MV-4-11 (cell line): ENCODE data around the gene SOX8.

Experiments used
- DNase-seq: peaks from one replicate; lab custom pipeline; 2025; lab: John Stamatoyannopoulos, UW

Gene SOX8

DNA sequence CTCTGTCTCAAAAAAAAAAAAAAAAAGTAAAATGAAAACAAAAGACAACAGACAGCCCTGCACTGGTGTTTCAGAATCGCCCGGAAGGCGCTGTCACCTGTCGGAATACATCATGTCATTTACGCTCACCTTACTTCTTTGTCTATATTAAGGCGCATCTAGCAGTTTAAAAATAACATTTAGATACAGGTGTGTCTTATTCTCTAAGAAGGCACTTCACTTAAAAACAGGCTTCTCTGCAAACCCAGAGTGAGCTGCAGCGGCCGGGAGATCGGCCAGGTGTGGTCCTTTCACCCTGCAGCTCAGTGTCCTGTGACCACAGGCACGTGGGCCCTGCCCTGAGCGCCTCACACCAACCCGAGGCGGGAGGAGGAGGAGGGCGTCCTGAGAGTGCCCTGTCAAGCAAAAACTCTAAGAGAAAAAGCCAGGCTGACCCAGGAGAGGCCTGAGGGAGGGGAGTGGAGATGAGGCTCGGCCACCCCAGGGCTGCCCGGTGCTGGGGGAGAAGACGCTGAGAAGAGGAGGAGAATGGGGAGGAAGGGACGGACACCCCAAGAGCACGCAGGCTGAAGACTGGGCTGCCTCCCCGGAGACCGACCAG, 7.5 kb upstream of the SOX8 start:
- DNase-seq: no peak

DNA sequence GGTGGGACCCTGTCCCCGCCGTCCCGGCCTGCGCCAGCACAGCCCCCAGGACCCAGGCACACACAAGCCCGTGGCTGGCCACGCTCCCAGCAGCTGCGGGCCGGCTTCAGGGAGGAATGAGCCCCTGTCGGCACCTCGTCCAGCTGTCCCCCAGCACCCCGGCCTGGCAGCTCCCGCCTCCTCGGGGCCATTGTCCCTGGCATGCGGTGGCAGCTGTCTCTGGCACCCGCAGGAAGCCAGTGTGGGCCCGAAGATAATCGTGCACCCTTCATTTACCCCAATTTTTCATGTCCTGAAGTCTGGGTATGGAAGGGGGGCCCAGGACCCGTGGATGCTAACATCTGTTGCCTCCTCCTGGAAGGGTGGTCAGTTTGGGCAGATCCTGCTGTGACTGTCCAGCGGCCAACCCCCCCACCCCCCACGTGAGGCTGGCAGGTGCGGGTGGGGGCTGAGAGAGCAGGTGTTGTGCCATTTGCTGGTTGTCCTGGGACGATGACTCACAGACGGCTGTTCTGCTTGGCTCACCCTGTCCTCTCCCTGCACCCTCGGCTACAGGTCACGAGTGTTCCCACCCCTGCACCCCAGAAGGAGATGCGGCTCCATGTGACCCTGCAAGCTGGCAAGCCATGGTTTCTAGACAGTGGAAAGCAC, 6.8 kb upstream of the SOX8 start:
- DNase-seq: no peak

DNA sequence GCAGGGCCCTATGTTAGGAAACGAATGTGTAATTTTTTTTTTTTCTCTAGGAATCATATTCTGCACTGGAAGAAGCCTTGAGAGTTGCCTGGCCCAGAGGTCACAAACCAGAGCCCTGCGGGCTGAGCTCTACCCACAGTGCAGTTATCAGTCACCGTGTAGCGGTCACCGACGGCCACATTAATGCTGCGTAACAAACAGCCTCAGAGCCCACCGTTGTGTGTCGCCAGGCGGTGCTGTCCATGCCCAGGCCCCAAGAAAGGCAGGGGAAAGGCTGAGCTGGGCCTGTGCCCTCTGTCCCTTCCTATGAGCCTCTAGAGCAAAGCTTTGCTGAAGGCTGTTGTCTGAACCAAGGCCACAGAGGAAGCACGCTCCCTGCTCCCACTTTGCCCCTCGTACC, 6.3 kb upstream of the SOX8 start:
- no peak for DNase-seq

DNA sequence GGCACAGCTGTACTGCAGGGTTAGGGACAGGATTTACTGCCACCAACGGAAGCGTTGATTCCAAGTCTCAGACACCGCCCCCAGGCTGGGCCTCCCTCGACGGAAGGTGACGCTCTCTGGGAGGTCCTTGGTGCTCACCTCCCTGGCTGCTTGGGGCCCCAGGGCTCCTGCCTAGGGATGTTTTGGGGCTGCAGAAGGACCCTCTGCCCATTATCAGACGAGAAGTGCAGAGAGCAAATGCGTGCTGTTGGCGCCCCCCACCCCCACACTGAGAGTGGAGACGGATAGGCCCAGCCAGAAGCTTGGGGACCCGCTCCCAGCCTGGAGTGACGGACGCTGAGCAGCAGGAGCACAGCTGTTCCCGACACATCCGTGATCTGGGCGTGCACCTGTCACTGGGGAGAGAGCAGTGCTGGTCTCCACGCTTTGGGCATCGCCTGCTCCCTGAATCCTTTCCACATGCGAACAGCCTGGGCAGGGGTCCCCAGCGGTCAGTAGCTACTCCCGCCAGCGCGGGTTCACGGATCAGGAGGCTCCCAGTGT, 5.1 kb upstream of the SOX8 start:
- no peak for DNase-seq

DNA sequence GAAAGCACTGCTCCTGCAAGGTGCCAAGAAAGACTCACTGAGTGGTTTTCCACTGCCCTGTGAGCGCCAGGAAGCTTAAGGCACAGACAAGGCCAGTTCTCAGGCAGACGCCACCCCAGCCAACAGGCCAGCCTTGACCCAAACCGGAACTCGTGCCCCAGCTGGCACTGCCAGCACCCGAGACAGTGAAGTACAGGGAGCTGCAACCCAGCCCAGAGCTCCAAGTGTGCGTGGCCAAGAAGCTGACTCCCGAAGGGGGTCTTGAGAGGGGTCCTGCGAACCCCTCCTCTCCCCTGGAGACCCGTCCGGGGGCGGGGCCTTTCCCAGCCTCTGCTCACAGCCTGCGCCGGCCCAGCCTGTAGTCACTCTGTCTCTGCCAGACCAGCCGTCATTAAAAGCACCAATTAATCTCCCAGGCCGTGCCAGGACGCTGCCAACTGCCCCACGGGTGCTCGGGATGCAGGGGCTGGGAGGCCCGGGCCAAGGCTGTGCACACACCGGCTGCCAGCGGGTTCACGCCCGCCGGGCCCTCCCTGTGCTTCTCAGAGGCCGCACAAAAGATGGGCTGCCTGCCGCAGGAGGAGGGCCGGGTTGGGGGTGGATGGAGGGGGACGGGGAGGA, 4.4 kb upstream of the SOX8 start:
- DNase-seq: no peak

DNA sequence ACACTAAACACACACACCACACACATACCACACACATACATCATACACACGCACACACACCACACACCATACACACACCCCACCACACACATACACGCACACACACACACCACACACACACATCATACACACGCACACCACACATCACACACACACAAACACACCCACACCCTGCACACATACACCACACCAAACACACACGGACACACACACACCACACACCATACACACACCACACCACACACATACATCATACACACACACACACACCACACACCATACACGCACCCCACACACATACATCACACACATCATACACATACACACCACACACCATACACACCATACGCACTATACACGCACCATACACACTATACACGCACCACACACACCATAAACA, 3.7 kb upstream of the SOX8 start:
- no peak for DNase-seq

DNA sequence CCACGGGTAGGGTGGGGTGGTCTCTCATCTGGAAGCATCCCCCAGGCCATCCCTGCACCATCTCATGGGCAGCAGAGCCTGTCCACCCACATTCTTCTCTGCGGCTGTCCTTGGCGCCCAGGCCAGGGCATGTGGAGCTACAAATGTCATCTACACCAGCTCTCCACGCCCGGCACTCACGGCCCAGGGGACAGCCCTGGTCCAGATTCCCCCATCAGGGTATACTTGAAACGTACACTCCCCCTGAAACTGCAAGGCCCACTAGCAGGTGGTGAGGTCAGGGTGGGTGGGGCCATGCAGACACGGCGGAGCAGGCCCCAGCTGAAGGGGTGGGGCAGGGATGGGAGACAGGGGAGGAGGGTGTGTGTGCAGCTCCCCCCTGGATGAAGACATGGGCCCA, 3.2 kb upstream of the SOX8 start:
- no peak for DNase-seq

DNA sequence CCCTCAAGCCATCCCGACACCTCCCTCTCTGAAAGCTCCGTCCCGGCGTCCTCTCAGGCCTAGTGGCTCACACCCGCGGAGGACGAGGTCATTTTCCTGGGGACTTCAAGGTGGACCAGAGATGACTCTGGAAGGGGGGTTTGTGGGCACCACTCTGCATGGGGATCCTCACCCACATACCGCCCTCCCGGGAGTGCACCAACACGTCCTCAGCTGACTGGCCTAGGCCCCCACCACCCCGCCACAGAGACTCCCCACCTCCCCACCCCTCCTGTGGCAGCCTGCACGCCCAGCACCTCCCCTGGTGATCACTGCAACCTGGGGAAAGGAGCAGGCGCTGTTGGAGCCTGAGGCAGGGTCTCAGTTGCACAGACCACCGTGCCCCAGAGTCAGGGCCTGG, 2.4 kb upstream of the SOX8 start:
- DNase-seq: no peak

DNA sequence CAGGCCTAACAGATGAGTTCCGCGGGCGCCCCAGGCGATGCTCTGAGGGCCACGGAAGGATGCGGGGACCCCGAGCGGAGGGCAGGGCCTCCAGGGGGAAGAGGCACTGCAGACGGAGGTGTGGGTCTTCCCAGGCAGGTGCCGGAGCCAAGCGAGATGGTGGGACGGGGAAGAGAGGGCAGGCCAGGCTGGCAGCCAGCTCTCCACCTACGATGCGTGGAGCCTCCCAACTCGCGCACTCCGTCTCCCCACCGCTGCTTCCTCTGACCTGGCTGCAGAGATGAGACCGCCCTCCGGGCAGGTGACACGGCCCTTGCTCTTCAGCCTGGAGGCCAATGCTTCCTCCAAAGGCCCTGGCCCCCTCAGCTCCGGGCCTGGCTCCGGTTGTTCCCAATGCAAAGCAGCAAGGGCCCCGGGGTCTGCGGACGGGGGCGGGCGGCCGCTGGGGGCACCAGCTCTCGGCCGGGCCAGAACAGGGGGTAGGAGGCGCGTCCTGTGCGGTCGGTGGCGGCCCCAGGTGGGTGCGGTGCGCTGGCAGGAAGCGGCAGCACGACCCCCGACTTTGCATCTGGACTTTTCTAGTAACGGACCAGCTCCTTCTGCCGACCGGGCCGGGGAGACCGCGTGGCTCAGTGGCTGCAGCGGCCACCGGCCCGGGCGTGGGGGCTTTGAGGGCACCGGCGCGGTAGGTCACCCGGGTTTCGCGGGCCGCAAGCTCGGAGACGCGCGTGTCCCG, 1.5 kb upstream of the SOX8 start:
- no peak for DNase-seq

DNA sequence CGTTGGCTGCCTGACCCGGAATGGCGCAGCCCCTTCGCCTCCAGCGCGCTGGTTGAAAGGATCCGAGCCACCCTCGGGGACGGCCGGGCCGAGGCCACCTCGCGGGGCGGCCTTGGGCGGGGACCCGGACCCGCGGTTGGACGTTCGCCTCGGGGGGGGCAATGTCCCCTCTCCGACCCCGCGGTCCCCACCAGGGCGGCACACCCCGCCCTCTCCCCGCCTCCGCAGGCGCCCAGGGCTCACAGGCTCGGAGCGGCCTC, 1.0 kb upstream of the SOX8 start:
- DNase-seq: no peak

DNA sequence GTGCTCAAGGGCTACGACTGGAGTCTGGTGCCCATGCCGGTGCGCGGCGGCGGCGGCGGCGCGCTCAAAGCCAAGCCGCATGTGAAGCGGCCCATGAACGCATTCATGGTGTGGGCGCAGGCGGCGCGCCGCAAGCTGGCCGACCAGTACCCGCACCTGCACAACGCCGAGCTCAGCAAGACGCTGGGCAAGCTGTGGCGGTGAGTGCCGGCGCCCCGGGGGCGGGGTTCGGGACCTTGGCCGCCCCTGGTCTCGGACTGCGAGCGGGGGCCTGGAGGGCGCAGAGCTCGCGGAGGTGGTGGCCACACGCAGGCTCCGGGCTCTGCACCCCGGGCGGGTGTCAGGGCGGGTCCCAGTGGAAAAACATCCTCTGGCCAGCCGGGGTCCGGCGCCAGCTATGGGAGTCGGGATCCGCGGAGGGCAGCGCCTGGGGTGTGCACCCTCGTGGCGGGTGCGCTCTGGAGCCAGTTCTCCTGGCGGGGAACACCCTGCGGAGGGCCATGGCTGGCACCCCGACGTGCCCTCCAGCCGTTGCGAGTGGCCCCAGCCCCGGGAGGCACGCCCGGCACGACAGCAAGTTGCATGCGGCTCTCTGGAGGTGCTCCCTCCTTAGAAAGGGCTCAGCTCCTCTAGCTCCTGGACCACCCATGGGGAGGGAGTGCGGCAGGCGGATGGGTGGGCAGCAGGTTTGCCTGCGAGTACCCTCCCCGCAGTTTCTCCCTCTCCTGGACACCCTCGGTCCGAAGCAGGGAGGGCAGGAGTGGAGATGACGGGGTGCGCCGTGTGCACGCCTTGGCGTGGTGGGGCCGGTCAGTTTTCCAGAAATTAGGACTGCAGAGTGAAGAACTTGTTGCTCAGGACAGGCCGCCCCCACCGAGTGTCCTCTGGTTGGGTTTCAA, 824 bp downstream of the SOX8 start:
- DNase-seq: no peak

DNA sequence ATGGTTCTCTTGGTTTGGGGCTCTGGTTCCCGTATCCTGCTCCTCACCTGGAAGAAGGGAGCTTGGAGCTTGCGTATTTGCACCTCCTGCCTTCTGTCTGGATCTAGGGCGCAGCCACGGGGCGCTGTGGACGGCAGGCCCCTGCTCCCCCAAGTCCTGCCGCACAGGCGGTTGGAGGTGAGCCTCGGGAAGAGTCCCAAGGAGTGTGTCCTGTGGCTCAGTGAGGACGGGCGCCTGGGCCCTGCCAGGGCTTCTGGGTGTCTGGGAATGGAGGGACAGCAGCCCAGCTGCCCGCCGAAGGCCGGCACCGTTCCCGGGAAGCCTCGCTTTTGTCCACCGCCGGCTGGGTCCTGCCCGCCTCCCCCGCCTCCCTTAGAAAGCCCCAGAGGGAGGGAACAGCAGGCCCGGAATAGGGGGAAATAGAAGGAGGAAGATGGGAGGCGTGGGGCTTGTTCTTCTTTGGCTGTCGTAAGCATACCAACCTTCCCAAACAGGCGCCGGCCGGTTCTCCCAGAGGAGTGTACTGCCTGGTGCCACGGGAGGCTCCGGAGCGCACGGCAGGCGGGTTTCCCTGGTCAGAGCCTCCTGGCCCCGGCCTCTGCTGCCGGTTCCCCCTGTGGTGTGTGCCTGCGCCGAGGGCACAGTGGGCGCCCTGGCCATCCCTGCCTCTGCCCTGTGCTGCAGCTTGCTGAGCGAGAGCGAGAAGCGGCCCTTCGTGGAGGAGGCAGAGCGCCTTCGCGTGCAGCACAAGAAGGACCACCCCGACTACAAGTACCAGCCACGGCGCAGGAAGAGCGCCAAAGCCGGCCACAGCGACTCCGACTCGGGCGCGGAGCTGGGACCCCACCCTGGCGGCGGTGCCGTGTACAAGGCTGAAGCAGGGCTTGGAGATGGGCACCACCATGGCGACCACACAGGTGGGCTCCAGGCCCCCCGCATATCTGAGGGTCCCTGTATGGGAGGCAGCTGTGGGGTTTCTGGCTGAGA, 1.8 kb downstream of the SOX8 start:
- no peak for DNase-seq

DNA sequence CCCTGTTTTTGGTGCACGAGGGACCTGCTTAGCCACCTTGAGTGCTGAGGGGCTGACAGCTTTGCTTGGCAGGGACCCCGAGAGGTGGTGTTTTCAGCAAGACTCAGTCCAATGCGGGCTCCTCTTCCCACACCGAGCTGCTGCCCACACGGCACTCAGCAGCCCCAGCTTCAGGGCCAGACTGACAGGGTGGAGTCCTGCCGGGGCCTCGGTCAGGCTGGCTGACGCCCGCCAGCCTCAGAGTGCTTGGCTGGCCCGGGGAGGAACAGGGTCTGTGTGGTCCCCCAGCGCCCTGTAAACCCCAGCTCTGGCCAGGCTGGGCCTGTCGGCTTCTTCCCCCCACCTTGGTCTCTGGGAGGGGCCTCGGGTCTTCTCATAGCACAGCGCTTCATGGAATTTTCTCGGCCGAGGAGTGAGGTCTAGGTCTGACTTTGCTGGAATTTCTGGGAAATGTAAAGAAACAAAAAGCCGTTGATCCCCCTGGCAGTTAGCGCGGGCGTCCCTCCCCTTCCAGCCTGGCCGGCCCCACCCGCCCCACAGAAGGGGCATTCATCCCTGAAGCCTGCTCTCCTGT, 2.6 kb downstream of the SOX8 start:
- no peak for DNase-seq

DNA sequence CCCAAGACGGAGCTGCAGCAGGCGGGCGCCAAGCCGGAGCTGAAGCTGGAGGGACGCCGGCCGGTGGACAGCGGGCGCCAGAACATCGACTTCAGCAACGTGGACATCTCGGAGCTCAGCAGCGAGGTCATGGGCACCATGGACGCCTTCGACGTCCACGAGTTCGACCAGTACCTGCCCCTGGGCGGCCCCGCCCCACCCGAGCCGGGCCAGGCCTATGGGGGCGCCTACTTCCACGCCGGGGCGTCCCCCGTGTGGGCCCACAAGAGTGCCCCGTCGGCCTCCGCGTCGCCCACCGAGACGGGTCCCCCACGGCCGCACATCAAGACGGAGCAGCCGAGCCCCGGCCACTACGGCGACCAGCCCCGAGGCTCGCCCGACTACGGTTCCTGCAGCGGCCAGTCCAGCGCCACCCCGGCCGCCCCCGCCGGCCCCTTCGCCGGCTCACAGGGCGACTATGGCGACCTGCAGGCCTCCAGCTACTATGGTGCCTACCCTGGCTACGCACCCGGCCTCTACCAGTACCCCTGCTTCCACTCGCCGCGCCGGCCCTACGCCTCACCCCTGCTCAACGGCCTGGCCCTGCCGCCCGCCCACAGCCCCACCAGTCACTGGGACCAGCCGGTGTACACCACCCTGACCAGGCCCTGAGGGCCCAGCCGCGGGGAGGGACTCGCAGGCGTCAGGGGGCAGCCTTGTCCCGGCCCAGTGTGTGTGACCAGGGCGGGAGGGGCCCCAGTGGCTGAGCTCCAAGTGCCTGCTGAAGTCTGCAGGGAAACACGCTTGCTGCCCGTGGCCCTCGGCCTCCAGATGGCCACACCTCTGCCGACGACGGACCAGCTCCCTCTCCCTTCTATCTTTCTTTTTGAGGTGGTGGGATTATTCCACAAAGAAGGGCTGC, 3.4 kb downstream of the SOX8 start:
- no peak for DNase-seq

DNA sequence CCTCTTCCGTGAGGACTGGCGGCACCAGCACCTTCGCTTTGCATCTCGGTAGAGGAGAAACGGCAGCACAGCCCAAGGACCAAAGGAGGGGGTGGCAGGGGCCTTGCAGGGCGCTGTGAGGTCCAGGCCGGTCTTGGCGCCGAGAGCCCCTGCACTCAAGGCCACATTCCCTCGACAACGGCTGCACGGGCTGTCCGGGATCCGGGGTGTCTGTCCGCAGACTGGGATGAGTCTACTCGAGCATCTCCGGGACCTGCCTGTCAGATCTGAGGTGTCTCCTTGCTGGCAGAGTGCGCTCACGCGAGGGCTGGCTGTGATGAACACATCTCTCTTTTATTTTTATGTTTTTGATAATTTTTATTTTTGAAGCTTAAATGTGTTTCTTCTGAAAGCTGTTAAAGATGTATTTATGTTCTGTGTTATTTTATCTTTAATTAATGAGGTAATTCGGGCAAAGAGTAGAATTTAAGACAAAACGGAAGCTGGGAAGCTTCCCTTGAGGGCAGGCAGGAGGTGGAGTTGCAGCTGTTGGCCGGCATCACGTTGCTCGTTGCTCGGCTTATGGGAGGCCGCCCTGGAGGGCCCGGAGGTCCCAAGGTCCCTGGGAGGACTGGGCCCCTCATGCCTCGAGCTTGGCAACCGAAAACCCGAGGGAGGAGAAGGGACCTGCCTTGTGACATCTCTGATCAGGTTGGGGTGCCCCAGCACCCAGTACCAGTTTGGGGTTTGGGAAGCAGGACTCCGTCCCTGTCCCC, 4.3 kb downstream of the SOX8 start:
- no peak for DNase-seq

DNA sequence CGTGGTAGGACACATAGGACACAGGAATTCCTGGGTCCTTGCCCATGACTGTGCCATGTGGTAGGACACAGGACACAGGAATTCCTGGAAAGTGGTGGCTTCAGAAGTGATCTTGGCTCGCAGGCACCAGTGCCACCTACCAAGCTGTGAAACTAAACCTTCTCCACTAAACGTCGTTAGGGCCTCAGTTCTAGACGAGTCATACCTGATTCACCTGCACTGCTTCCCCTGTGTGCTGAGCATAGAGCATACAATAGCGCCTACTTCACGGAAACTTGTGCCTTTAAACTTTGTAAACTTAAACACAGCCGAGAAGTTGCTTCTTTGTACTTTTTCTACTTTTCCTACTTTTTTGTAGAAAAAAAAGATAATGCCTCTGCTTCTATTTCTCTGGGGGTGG, 4.8 kb downstream of the SOX8 start:
- no peak for DNase-seq

DNA sequence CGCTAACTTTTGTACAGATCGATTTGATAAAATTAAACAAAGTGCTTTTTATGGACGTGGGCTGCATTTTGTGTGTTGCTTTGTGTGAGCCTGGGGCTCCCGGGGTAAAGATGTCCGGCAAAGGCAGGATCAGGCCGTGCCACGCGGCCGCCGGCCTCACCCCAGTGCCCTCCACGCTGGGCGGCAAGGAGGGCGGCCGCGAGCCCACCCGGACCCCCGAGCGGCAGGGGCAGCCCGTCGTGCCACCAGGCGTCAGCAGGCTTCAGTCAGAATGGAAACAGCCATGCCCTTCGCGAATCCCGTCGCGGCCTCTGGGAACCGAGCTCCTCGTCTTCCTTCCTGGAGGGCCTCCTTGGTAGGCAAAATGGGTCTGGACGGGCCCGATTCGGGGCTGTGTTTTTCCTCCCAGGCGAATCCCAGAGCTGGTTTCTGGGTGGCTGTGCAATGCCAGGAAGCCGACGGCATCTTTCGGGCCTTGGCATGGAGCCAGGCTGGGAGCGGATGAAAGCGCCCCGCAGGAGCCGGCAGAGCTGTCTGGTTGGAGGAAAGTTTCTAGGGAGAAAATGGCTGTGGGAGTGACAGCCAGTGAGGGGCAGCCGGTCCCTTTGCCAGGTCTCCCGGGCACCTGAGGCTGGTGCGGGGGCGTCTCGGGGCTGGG, 5.5 kb downstream of the SOX8 start:
- no peak for DNase-seq

DNA sequence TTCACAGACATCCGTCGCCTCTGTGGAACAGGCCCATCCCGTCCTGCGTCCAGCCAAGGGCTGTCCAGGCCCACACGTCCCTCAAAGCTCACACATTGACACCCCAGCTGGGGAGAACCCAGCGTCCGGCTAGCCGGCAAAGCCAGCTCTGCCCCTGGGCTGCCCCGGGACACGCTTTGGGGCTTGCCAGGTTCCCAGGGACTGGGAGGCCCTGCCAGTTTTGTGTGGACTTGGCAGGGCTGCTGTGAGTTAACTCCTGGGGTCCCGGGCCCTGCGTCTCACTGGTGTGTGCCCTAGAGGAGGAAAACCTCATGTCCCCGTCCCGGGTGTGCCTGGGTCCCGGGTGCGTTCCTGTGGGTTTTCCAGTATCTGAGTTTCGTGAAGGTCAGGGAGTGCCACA, 6.3 kb downstream of the SOX8 start:
- no peak for DNase-seq
